Measurements from ENCODE around the gene CTBP1. TPM values are rescaled to one million over a fixed set of nuclear protein-coding genes. Genes with fewer than 3 reads are reported as not detected.

CTBP1 gene
- total and polyA plus RNA-seq, 4 donors = 121 to 204 (median 138) TPM

DNA sequence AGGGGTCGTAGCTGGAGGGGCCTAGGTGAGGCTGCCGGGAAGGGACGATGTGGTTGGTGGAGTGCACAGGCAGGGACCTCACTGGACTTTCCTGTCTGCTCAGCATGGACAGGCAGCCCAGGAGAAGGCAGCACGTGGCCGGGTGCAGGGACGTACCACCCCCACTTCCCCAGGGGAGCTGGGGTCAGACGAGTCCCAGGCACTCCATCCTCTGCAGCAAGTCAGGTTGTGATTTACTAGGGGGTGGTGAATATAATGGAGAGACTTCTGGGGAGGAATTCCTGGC lies 1.5 kb upstream of the CTBP1 start:
- Histone ChIP-seq H3K4me3 (no peak overlapping the region), H3K9ac (ENCODE audit: insufficient read depth in 1 of 2, low read length in 2 of 2) (no peak overlapping the region)
- TF ChIP-seq, protein P1, sequence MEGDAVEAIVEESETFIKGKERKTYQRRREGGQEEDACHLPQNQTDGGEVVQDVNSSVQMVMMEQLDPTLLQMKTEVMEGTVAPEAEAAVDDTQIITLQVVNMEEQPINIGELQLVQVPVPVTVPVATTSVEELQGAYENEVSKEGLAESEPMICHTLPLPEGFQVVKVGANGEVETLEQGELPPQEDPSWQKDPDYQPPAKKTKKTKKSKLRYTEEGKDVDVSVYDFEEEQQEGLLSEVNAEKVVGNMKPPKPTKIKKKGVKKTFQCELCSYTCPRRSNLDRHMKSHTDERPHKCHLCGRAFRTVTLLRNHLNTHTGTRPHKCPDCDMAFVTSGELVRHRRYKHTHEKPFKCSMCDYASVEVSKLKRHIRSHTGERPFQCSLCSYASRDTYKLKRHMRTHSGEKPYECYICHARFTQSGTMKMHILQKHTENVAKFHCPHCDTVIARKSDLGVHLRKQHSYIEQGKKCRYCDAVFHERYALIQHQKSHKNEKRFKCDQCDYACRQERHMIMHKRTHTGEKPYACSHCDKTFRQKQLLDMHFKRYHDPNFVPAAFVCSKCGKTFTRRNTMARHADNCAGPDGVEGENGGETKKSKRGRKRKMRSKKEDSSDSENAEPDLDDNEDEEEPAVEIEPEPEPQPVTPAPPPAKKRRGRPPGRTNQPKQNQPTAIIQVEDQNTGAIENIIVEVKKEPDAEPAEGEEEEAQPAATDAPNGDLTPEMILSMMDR (IDR thresholded peaks at IDR 0.05; ENCODE audit: control extremely low read depth, extremely low read depth) = no peak

DNA sequence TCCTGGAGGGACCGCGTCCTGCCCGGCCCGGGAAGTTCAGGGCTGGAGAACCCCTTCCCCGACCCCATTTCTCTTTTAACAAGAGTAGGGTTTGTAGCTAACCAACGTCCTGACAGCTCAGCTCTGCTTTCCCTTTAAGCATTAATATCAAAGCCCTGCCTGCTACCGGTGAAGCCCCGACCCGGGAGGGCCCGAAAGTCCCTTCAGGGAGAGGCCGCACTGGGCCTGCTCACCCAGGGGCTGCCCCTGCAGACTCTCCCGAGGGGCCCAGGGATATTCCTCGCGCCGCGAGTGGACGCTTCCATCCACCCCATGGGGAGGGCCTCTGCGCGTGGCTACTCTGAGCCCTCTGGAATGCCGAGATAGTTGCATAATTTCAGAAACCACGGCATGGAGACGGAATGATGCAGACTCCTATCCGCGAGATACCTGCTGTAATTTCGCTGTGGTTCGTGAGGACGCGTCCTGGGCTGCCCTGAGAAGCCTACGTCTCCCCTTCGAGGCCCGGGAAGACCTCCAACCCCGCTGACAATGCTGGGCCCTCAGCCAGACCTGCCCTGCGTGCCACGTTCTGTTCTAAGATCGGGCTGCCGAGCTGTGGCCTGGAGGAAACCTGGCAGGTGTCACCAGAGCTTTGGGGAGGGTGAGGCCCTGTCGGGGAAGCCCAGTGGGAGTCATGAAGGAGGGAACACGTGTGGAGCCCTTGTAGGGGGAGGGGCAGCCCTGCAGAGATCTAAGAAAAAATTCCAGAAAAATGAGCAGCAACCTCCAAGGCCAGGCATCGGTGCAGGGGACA lies 999 bp upstream of the CTBP1 start:
- H3K27me3 ChIP-seq (ENCODE audit: control insufficient read depth in 3 of 3, insufficient read depth in 3 of 3, low read length in 2 of 3) = no peaks in the 10 kb centered on the region
- H3K4me1 ChIP-seq (ENCODE audit: control insufficient read depth in 5 of 5, insufficient read depth in 5 of 5, low read length in 5 of 5) = peaks cover 13 to 36% (median 16%) of the 10 kb centered on the region in 5 donors
- peak overlapping the region; percentile 4 to 63 for H3K9ac ChIP-seq (ENCODE audit: insufficient read depth in 1 of 2, low read length in 2 of 2)
- peak overlapping the region; percentile 98 for H3K27ac ChIP-seq (ENCODE audit: low read depth in 1 of 2, low read length in 1 of 2)
- no peak for ATAC-seq (ENCODE audit: insufficient read depth, low FRiP score)
- H3K9me3 ChIP-seq (ENCODE audit: control insufficient read depth in 4 of 4, insufficient read depth in 3 of 4, low read length in 3 of 4) = peaks cover 0 to 9% (median under 1%) of the 10 kb centered on the region in 4 donors
- WGBS, 2 donors = 23 to 34% methylated on average over 39 of the region's 39 CpGs
- H3K4me3 ChIP-seq = peak overlapping the region; percentile 72
- H3K36me3 ChIP-seq (ENCODE audit: control insufficient read depth in 4 of 4, insufficient read depth in 4 of 4, low read length in 4 of 4) = peaks cover 0 to 26% (median 4%) of the 10 kb centered on the region in 4 donors
- DNase-seq = peak in 2 of 3 donors; percentile 15 to 59
- TF ChIP-seq, protein P1 (IDR thresholded peaks at IDR 0.05; ENCODE audit: control extremely low read depth, extremely low read depth) = no peak

More for the DNA sequence above, 1.5 kb upstream of the CTBP1 start:
- peaks cover 11 to 31% (median 16%) of the 10 kb centered on the region in 5 donors for H3K4me1 ChIP-seq (ENCODE audit: control insufficient read depth in 5 of 5, insufficient read depth in 5 of 5, low read length in 5 of 5)
- no peaks in the 10 kb centered on the region for H3K27me3 ChIP-seq (ENCODE audit: control insufficient read depth in 3 of 3, insufficient read depth in 3 of 3, low read length in 2 of 3)
- peaks cover 0 to 26% (median 4%) of the 10 kb centered on the region in 4 donors for H3K36me3 ChIP-seq (ENCODE audit: control insufficient read depth in 4 of 4, insufficient read depth in 4 of 4, low read length in 4 of 4)
- 92 to 99% methylated on average over 7 of the region's 7 CpGs for WGBS, 2 donors
- DNase-seq (no peak), ATAC-seq (ENCODE audit: insufficient read depth, low FRiP score) (no peak)
- H3K9me3 ChIP-seq (ENCODE audit: control insufficient read depth in 4 of 4, insufficient read depth in 3 of 4, low read length in 3 of 4) = peaks cover 0 to 14% (median 2%) of the 10 kb centered on the region in 4 donors
- peak overlapping the region; percentile 98 for H3K27ac ChIP-seq (ENCODE audit: low read depth in 1 of 2, low read length in 1 of 2)

DNA sequence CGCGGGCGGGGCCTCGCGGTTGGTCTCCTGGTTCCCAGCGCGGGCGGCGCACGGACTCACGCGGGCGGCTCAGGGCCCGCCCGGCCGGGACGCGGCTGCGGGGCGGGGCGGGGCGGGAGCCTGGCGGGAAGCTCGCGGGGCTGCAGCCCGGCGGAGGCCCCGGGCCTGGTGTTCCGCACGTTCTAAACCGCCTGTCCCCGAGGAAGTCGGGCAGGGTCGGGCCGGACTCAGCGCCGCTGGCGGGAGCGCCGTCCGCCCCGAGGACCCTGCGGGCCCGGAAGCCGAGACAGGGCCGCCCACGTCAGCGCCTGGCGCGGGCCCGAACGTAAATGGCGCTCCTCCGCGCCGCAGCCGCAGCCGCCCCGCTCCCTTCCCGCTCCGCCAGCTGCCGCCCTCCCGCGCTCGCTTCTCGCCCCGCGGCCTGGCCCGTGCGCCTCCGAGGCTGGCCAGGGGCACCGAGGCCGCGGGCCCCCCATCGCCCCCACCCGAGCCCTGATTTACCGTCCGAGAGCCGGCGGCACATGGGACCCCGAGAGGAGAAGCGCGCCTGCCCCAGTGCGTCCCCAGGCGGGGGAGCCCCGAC lies 309 bp upstream of the CTBP1 start:
- Histone ChIP-seq H3K4me3 (peak overlapping the region; percentile 72), H3K27ac (ENCODE audit: low read depth in 1 of 2, low read length in 1 of 2) (peak overlapping the region; percentile 98), H3K27me3 (ENCODE audit: control insufficient read depth in 3 of 3, insufficient read depth in 3 of 3, low read length in 2 of 3) (no peaks in the 10 kb centered on the region), H3K9me3 (ENCODE audit: control insufficient read depth in 4 of 4, insufficient read depth in 3 of 4, low read length in 3 of 4) (peaks cover 0 to 9% (median under 1%) of the 10 kb centered on the region in 4 donors), H3K4me1 (ENCODE audit: control insufficient read depth in 5 of 5, insufficient read depth in 5 of 5, low read length in 5 of 5) (peaks cover 13 to 43% (median 16%) of the 10 kb centered on the region in 5 donors), H3K36me3 (ENCODE audit: control insufficient read depth in 4 of 4, insufficient read depth in 4 of 4, low read length in 4 of 4) (peaks cover 0 to 26% (median 6%) of the 10 kb centered on the region in 4 donors), H3K9ac (ENCODE audit: insufficient read depth in 1 of 2, low read length in 2 of 2) (peak overlapping the region; percentile 4 to 63)
- ATAC-seq (ENCODE audit: insufficient read depth, low FRiP score) (peak; percentile 72), DNase-seq (peak; percentile 89 to 96 (median 89))
- 0% methylated on average over 14 to 86 of the region's 86 CpGs for WGBS, 2 donors
- TF ChIP-seq, protein P1 (IDR thresholded peaks at IDR 0.05; ENCODE audit: control extremely low read depth, extremely low read depth) = no peak
